ENCODE data around the gene SUPT6H. TPM values are rescaled to one million over a fixed set of nuclear protein-coding genes. Genes with fewer than 3 reads are reported as not detected.

Gene SUPT6H
- total RNA-seq, 2 experiments from 2014 or later, result 33.7 to 76.5 TPM

DNA sequence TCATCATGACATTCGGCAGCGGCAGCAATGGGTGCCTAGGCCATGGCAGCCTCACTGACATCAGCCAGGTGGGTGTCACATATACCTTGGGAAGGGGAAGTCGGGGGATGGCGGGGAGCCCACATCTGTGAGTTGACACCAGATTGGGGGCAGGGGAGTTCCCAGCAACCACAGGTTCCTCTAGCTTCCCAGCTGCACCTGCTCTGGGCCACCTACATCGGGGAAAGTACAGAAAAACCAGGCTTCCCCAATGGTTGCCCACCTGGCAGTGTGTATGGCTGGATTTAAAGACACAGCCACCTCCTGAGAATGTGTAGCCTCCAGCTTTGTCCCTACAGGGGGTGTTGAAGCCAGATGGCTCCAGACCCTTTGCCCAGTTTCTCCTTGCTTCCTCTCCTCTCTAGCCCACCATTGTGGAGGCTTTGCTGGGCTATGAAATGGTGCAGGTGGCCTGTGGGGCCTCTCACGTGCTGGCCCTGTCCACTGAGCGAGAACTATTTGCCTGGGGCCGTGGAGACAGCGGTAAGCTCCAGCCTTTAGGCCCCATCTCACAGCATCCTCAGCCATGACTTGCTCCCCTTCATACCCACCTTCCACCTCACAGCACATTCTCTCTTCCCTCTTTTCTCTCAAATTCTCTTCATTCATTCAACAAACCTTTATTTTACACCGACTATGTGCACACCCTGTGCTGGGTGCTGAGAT is 76.8 kb downstream of the SUPT6H start:
- DNase-seq (ENCODE audit: low spot score), result peak; percentile 88
- Histone ChIP-seq H2AFZ (ENCODE audit: low read length) (no peak overlapping the region), H3K4me2 (ENCODE audit: low read length) (peak overlapping the region; percentile 77), H3K9me2 (ENCODE audit: insufficient read depth, low read length) (no peaks in the 10 kb centered on the region), H3K4me3 (ENCODE audit: low read depth, low read length, poor library complexity, severe bottlenecking) (peak overlapping the region; percentile 60), H3K27ac (ENCODE audit: low read depth, low read length, poor library complexity, severe bottlenecking) (peak overlapping the region; percentile 95), H3K4me1 (ENCODE audit: insufficient read depth, low read length, poor library complexity, severe bottlenecking) (peaks cover 69% of the 10 kb centered on the region), H3K36me3 (ENCODE audit: insufficient read depth, low read length) (peaks cover 32% of the 10 kb centered on the region), H3K79me2 (ENCODE audit: insufficient read depth, low read depth, low read length) (peaks cover 10% of the 10 kb centered on the region; the same call in 1 of the 2 replicates), H3K9me3 (ENCODE audit: low read length) (peaks cover 3% of the 10 kb centered on the region; the same call in 1 of the 2 replicates), H4K20me1 (ENCODE audit: insufficient read depth, low read length) (no peaks in the 10 kb centered on the region)
- TF ChIP-seq, protein P1, sequence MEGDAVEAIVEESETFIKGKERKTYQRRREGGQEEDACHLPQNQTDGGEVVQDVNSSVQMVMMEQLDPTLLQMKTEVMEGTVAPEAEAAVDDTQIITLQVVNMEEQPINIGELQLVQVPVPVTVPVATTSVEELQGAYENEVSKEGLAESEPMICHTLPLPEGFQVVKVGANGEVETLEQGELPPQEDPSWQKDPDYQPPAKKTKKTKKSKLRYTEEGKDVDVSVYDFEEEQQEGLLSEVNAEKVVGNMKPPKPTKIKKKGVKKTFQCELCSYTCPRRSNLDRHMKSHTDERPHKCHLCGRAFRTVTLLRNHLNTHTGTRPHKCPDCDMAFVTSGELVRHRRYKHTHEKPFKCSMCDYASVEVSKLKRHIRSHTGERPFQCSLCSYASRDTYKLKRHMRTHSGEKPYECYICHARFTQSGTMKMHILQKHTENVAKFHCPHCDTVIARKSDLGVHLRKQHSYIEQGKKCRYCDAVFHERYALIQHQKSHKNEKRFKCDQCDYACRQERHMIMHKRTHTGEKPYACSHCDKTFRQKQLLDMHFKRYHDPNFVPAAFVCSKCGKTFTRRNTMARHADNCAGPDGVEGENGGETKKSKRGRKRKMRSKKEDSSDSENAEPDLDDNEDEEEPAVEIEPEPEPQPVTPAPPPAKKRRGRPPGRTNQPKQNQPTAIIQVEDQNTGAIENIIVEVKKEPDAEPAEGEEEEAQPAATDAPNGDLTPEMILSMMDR (conservative IDR thresholded peaks at IDR 0.05; ENCODE audit: low read length), result no peak
- no peak for TF ChIP-seq EZH2phosphoT487 (IDR thresholded peaks at IDR 0.05; ENCODE audit: borderline replicate concordance, low read depth, low read length)
- ChIA-PET CTCF (ENCODE audit: unreplicated experiment) (interaction anchor here (1.3 kb wide), 1 partner anchor 11 kb away, joined by 5 read pairs; no protein-coding TSS in a partner anchor), POLR2A (interaction anchor here (0.5 to 5.6 kb wide), 3 partner anchors 11 to 78 kb away, joined by 4 to 56 read pairs (median 4); partner anchors contain the start of genes NEK8 and TLCD1)
- BruUV-seq (replicated peaks), result no TSS peak
- intact Hi-C loops (cut with micrococcal nuclease; ENCODE audit: unreplicated experiment), result loop anchor here (1.0 kb wide), 2 partner anchors 11 kb away; partner anchors contain the start of gene NEK8

DNA sequence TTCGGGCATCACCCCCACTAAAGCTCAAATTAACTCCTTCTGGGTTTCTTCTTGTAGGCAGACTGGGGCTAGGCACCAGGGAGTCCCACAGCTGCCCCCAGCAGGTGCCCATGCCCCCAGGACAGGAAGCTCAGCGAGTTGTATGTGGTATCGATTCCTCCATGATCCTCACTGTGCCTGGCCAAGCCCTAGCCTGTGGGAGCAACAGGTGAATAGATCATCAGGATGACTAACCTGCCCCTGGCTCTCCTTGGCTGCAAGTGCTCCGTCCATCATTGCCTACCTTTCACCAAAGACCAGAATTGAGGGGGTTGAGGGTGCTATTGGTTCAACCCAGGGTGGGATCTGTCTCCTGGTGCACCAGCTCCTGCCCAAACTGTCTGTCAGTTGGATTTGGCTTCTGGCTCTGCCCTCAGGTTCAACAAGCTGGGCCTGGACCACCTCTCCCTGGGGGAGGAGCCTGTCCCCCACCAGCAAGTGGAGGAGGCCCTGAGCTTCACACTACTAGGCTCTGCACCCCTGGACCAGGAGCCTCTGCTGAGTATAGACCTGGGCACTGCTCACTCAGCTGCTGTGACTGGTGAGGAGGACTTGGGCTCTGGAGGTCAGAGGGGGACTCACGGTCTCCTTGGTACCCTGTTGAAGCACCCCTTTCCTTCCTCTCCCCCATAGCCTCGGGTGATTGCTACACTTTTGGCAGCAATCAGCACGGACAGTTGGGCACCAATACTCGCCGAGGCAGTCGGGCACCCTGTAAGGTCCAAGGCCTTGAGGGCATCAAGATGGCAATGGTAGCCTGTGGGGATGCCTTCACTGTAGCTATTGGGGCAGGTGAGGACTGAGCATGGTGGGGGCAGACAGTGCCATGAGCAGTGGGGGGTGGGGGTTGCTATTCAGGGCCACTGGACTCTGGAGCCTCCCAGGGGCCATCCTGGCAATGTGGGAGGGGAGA is 78.7 kb downstream of the SUPT6H start:
- intact Hi-C loops (cut with micrococcal nuclease; ENCODE audit: unreplicated experiment), result no loop called here
- peaks cover 9% of the 10 kb centered on the region; the same call in 1 of the 2 replicates for H4K20me1 ChIP-seq (ENCODE audit: insufficient read depth, low read length)
- TF ChIP-seq, protein P1 (conservative IDR thresholded peaks at IDR 0.05; ENCODE audit: low read length), result no peak
- no peak for TF ChIP-seq EZH2phosphoT487 (IDR thresholded peaks at IDR 0.05; ENCODE audit: borderline replicate concordance, low read depth, low read length)
- H3K36me3 ChIP-seq (ENCODE audit: insufficient read depth, low read length), result peaks cover 36% of the 10 kb centered on the region
- DNase-seq (ENCODE audit: low spot score), result no peak
- peak overlapping the region; percentile 87 for H3K4me2 ChIP-seq (ENCODE audit: low read length)
- H3K4me1 ChIP-seq (ENCODE audit: insufficient read depth, low read length, poor library complexity, severe bottlenecking), result peaks cover 71% of the 10 kb centered on the region
- H2AFZ ChIP-seq (ENCODE audit: low read length), result no peak overlapping the region
- H3K4me3 ChIP-seq (ENCODE audit: low read depth, low read length, poor library complexity, severe bottlenecking), result peak overlapping the region; percentile 38
- H3K27ac ChIP-seq (ENCODE audit: low read depth, low read length, poor library complexity, severe bottlenecking), result peak overlapping the region; percentile 95
- peaks cover 28% of the 10 kb centered on the region for H3K79me2 ChIP-seq (ENCODE audit: insufficient read depth, low read depth, low read length)
- no TSS peak for BruUV-seq (replicated peaks)
- H3K9me2 ChIP-seq (ENCODE audit: insufficient read depth, low read length), result no peaks in the 10 kb centered on the region
- CTCF ChIA-PET (ENCODE audit: unreplicated experiment), result interaction anchor here (0.6 to 2.4 kb wide), 2 partner anchors 13 to 161 kb away, joined by 10 to 11 read pairs; partner anchors contain the start of gene NEK8
- POLR2A ChIA-PET, result interaction anchor here (1.2 to 5.6 kb wide), 3 partner anchors 13 to 178 kb away, joined by 3 to 56 read pairs (median 7); partner anchors contain the start of genes NEK8, RPL23A and TLCD1
- H3K9me3 ChIP-seq (ENCODE audit: low read length), result peaks cover 3% of the 10 kb centered on the region; the same call in 1 of the 2 replicates

All from OCI-LY7 (cell line).